ENCODE measurements around the gene RPP38. TPM values are rescaled to one million over a fixed set of nuclear protein-coding genes. Genes with fewer than 3 reads are reported as not detected.

Gene RPP38
- polyA plus RNA-seq, 2 of the 4 experiments (the other 2 are of a cell fraction) = 25.5 to 47.5 TPM

- DNase-seq (ENCODE audit: low read depth in 1 of 2, low spot score in 1 of 2) = no peak
- no peak for FAIRE-seq
- CTCF ChIA-PET = interaction anchor here (0.6 to 1.3 kb wide), 2 partner anchors 10 to 252 kb away, joined by 3 to 4 read pairs; no protein-coding TSS in a partner anchor
- no peak for TF ChIP-seq NR3C1 (IDR thresholded peaks at IDR 0.05)
- 92% methylated on average over 4 of the region's 4 CpGs for WGBS (ENCODE audit: missing lambda C conversion rate)
- no peak overlapping the region for H3K27ac ChIP-seq
- no peak for ATAC-seq
- H3K4me3 ChIP-seq = no peak overlapping the region
- POLR2A ChIA-PET = no interaction called here
- H3K9me3 ChIP-seq = no peaks in the 10 kb centered on the region
- H3K4me1 ChIP-seq = peaks cover 5% of the 10 kb centered on the region; the same call in 2 of the 3 replicates
- H3K4me2 ChIP-seq = no peak overlapping the region
These were observed 16.6 kb downstream of the RPP38 start for GRCh38 chr10:15113766-15114165.

- no peak for DNase-seq (ENCODE audit: low read depth in 1 of 2, low spot score in 1 of 2)
- ATAC-seq = no peak
- ChIA-PET CTCF (no interaction called here), POLR2A (no interaction called here)
- no peak for FAIRE-seq
- WGBS (ENCODE audit: missing lambda C conversion rate) = 92% methylated on average over 5 of the region's 5 CpGs
- Histone ChIP-seq H3K4me2 (no peak overlapping the region), H3K27ac (no peak overlapping the region), H3K4me1 (no peaks in the 10 kb centered on the region), H3K4me3 (no peak overlapping the region), H3K9me3 (no peaks in the 10 kb centered on the region)
- TF ChIP-seq RCOR1 (IDR thresholded peaks at IDR 0.05; ENCODE audit: low read depth, low read length) (no peak), ZNF302 (CRISPR knock-in tag; IDR thresholded peaks at IDR 0.05) (no peak), ZFP36 (IDR thresholded peaks at IDR 0.05; ENCODE audit: borderline replicate concordance, partially characterized antibody) (no peak), JUNB (IDR thresholded peaks at IDR 0.05) (no peak), POLR2AphosphoS2 (conservative IDR thresholded peaks at IDR 0.05; ENCODE audit: low read length) (no peak)
These were observed 19.1 kb downstream of the RPP38 start for GRCh38 chr10:15116225-15116624.

GRCh38 chr10:15118615-15119014, 21.5 kb downstream of the RPP38 start:
- Histone ChIP-seq H3K4me3 (no peak overlapping the region), H3K9me3 (no peaks in the 10 kb centered on the region), H3K4me2 (no peak overlapping the region), H3K4me1 (peaks cover 7% of the 10 kb centered on the region; the same call in 1 of the 3 replicates), H3K27ac (no peak overlapping the region)
- 73% methylated on average over 1 of the region's 1 CpG for WGBS (ENCODE audit: missing lambda C conversion rate)
- TF ChIP-seq ZNF302 (CRISPR knock-in tag; IDR thresholded peaks at IDR 0.05) = no peak
- TF ChIP-seq CBX2 (IDR thresholded peaks at IDR 0.05; ENCODE audit: borderline replicate concordance, low read depth) = no peak
- FAIRE-seq (no peak), DNase-seq (ENCODE audit: low read depth in 1 of 2, low spot score in 1 of 2) (no peak), ATAC-seq (no peak)
- ChIA-PET CTCF (interaction anchor here (0.8 kb wide), 1 partner anchor 14 kb away, joined by 4 read pairs; no protein-coding TSS in a partner anchor), POLR2A (no interaction called here)

- ChIA-PET CTCF (interaction anchor here (0.6 to 1.3 kb wide), 2 partner anchors 11 to 60 kb away, joined by 3 to 4 read pairs; no protein-coding TSS in a partner anchor), POLR2A (no interaction called here)
- no peak for TF ChIP-seq JUN (IDR thresholded peaks at IDR 0.05)
- no peak for TF ChIP-seq FOSL2 (IDR thresholded peaks at IDR 0.05)
- TF ChIP-seq FOSL2 (CRISPR knock-in tag; IDR thresholded peaks at IDR 0.05) = no peak
- TF ChIP-seq HOXB5 (CRISPR knock-in tag; IDR thresholded peaks at IDR 0.05) = no peak
- Histone ChIP-seq H3K9me3 (no peaks in the 10 kb centered on the region), H3K4me2 (no peak overlapping the region), H3K27ac (no peak overlapping the region), H3K4me1 (peaks cover 7% of the 10 kb centered on the region; the same call in 1 of the 3 replicates), H3K4me3 (no peak overlapping the region)
- WGBS (ENCODE audit: missing lambda C conversion rate) = 92% methylated on average over 5 of the region's 5 CpGs
- FAIRE-seq = no peak
- ATAC-seq = no peak
- no peak for DNase-seq (ENCODE audit: low read depth in 1 of 2, low spot score in 1 of 2)
These were observed 23.4 kb downstream of the RPP38 start for GRCh38 chr10:15120523-15120922.

- peaks cover 7% of the 10 kb centered on the region; the same call in 1 of the 3 replicates for H3K4me1 ChIP-seq
- POLR2A ChIA-PET = no interaction called here
- H3K27ac ChIP-seq = no peak overlapping the region
- ATAC-seq (no peak), FAIRE-seq (no peak), DNase-seq (ENCODE audit: low read depth in 1 of 2, low spot score in 1 of 2) (no peak)
- H3K9me3 ChIP-seq = no peaks in the 10 kb centered on the region
- no peak overlapping the region for H3K4me2 ChIP-seq
- WGBS (ENCODE audit: missing lambda C conversion rate) = 88% methylated on average over 1 of the region's 1 CpG
- CTCF ChIA-PET = interaction anchor here (1.3 to 1.7 kb wide), 2 partner anchors 10 to 15 kb away, joined by 4 to 5 read pairs; no protein-coding TSS in a partner anchor
- TF ChIP-seq HOXA7 (CRISPR knock-in tag; IDR thresholded peaks at IDR 0.05) (no peak), FOXS1 (CRISPR knock-in tag; IDR thresholded peaks at IDR 0.05) (no peak)
- H3K4me3 ChIP-seq = no peak overlapping the region
These were observed 24.6 kb downstream of the RPP38 start for GRCh38 chr10:15121707-15122106.

GRCh38 chr10:15122477-15123030, 25.4 kb downstream of the RPP38 start:
- TF ChIP-seq EHMT2 (IDR thresholded peaks at IDR 0.05; ENCODE audit: low read depth) (no peak), EHF (CRISPR knock-in tag; IDR thresholded peaks at IDR 0.05) (no peak)
- no peak for DNase-seq (ENCODE audit: low read depth in 1 of 2, low spot score in 1 of 2)
- POLR2A ChIA-PET = no interaction called here
- H3K9me3 ChIP-seq = no peaks in the 10 kb centered on the region
- no peak overlapping the region for H3K27ac ChIP-seq
- 88% methylated on average over 9 of the region's 9 CpGs for WGBS (ENCODE audit: missing lambda C conversion rate)
- no peak for ATAC-seq
- no peak overlapping the region for H3K4me3 ChIP-seq
- peaks cover 7% of the 10 kb centered on the region; the same call in 1 of the 3 replicates for H3K4me1 ChIP-seq
- CTCF ChIA-PET = interaction anchor here (1.7 kb wide), 1 partner anchor 16 kb away, joined by 5 read pairs; no protein-coding TSS in a partner anchor
- no peak overlapping the region for H3K4me2 ChIP-seq
- FAIRE-seq = no peak

Measured in A549 (cell line).